K562 (cell line): ENCODE results near the gene SLC16A5. TPM values are rescaled to one million over a fixed set of nuclear protein-coding genes. Genes with fewer than 3 reads are reported as not detected.
A peak's percentile ranks its signal among the peaks of the same experiment; 100 is the strongest.

Experiments
- ARHGAP35 ChIP-seq: fragments of 450-650 bp; IDR thresholded peaks from 2 replicates; pipeline ENCODE4 v1.6.1; 2018; ENCODE audit not compliant: partially characterized antibody
- ATF3 ChIP-seq, 2 experiments: fragments of 450-650 bp in 1 of 2; sonication (generic) in 1 of 2; formaldehyde crosslinking in 1 of 2; IDR thresholded peaks in 1 of 2; conservative IDR thresholded peaks in 1 of 2; 2 replicates each; pipeline versions ENCODE4 v1.6.1 to v1.8.1; 2016 to 2023; ENCODE audit warnings: mild to moderate bottlenecking in 2 of 2, moderate library complexity in 2 of 2, inconsistent platforms in 1 of 2, missing genetic modification reagents in 1 of 2
- C11orf30 ChIP-seq: fragments of 450-650 bp; IDR thresholded peaks from 2 replicates; pipeline ENCODE4 v1.6.1; 2016; ENCODE audit warnings: low read depth, mild to moderate bottlenecking
- CCAR2 ChIP-seq: fragments of 200-400 bp; formaldehyde crosslinking; IDR thresholded peaks from 2 replicates; pipeline ENCODE4 v1.6.1; 2017; ENCODE audit warnings: mild to moderate bottlenecking, low read depth, low read length
- E2F3 ChIP-seq: fragments of 250-450 bp; sonication (Bioruptor Pico); IDR thresholded peaks from 2 replicates; pipeline ENCODE4 v1.4.0; 2020; ENCODE audit warnings: mild to moderate bottlenecking
- GATAD2B ChIP-seq: fragments of 450-650 bp; IDR thresholded peaks from 2 replicates; pipeline ENCODE4 v1.6.1; 2017; ENCODE audit warnings: mild to moderate bottlenecking, borderline replicate concordance
- HEY1 ChIP-seq: fragments of 250-450 bp; sonication (Bioruptor Pico); IDR thresholded peaks from 2 replicates; pipeline ENCODE4 v1.5.0; 2020; ENCODE audit warnings: mild to moderate bottlenecking, moderate library complexity, borderline replicate concordance
- NCOA4 ChIP-seq: fragments of 450-650 bp; IDR thresholded peaks from 2 replicates; pipeline ENCODE4 v1.6.1; 2018; ENCODE audit warnings: mild to moderate bottlenecking; ENCODE audit not compliant: partially characterized antibody
- NCOA6 ChIP-seq: fragments of 450-650 bp; IDR thresholded peaks from 2 replicates; pipeline ENCODE4 v1.6.1; 2017; ENCODE audit warnings: mild to moderate bottlenecking
- NELFE ChIP-seq: IDR thresholded peaks from 2 replicates; pipeline ENCODE4 v1.6.1; 2011; ENCODE audit warnings: mild to moderate bottlenecking; ENCODE audit not compliant: insufficient read depth, insufficient read length
- PKNOX1 ChIP-seq: fragments of 450-650 bp; IDR thresholded peaks from 2 replicates; pipeline ENCODE4 v1.6.1; 2016
- POLR3A ChIP-seq: IDR thresholded peaks from 2 replicates; pipeline ENCODE4 v1.6.1; 2011; ENCODE audit warnings: borderline replicate concordance, mild to moderate bottlenecking, moderate library complexity; ENCODE audit not compliant: insufficient read length, insufficient read depth; ENCODE audit errors: extremely low read depth
- RBM15 ChIP-seq: fragments of 200-400 bp; formaldehyde crosslinking; IDR thresholded peaks from 2 replicates; pipeline ENCODE4 v1.6.1; 2018; ENCODE audit warnings: mild to moderate bottlenecking, low read length, moderate library complexity; ENCODE audit not compliant: insufficient read depth
- RCOR1 ChIP-seq, 2 experiments: IDR thresholded peaks; 2 replicates each; pipeline ENCODE4 v1.6.1; 2012; ENCODE audit warnings: low read depth in 2 of 2, low read length in 2 of 2, borderline replicate concordance in 1 of 2, improper control_type of control experiment in 1 of 2
- SMARCA5 ChIP-seq: fragments of 450-650 bp; IDR thresholded peaks from 2 replicates; pipeline ENCODE4 v1.6.1; 2016
- SRSF1 ChIP-seq: fragments of 200-400 bp; formaldehyde crosslinking; IDR thresholded peaks from 2 replicates; pipeline ENCODE4 v1.6.1; 2017; ENCODE audit warnings: mild to moderate bottlenecking, low read depth, low read length, moderate library complexity
- SRSF3 ChIP-seq: fragments of 200-400 bp; formaldehyde crosslinking; IDR thresholded peaks from 2 replicates; pipeline ENCODE4 v1.6.1; 2016; ENCODE audit warnings: mild to moderate bottlenecking, low read length, moderate library complexity; ENCODE audit not compliant: insufficient read depth
- TCF7 ChIP-seq: sonication (generic); IDR thresholded peaks from 2 replicates; pipeline ENCODE4 v1.6.1; 2016; ENCODE audit warnings: antibody characterized with exemption, borderline replicate concordance
- TEAD2 ChIP-seq: fragments of 450-650 bp; IDR thresholded peaks from 2 replicates; pipeline ENCODE4 v1.6.1; 2016; ENCODE audit warnings: missing genetic modification characterization, control low read depth, missing compliant biosample characterization
- THRA ChIP-seq: fragments of 450-650 bp; IDR thresholded peaks from 2 replicates; pipeline ENCODE4 v1.6.1; 2017; ENCODE audit warnings: mild to moderate bottlenecking, moderate library complexity
- XRCC3 ChIP-seq: fragments of 450-650 bp; IDR thresholded peaks from 2 replicates; pipeline ENCODE4 v1.6.1; 2017; ENCODE audit warnings: mild to moderate bottlenecking, moderate library complexity
- ZBTB2 ChIP-seq: fragments of 450-650 bp; IDR thresholded peaks from 2 replicates; pipeline ENCODE4 v1.6.1; 2016; ENCODE audit warnings: antibody characterized with exemption
- ZBTB26 ChIP-seq: fragments of 450-650 bp; formaldehyde crosslinking; IDR thresholded peaks from 2 replicates; pipeline ENCODE4 v1.4.0; 2022; ENCODE audit warnings: missing genetic modification characterization
- ZNF239 ChIP-seq: fragments of 250-450 bp; sonication (Bioruptor Pico); IDR thresholded peaks from 2 replicates; pipeline ENCODE4 v1.4.0; 2020; ENCODE audit warnings: mild to moderate bottlenecking
- ZZZ3 ChIP-seq: fragments of 450-650 bp; IDR thresholded peaks from 2 replicates; pipeline ENCODE4 v1.6.1; 2016; ENCODE audit warnings: antibody characterized with exemption, mild to moderate bottlenecking, moderate library complexity
- polyA plus RNA-seq, 8 experiments: library from polyadenylated mRNA; depleted of rRNA in 4 of 8; stranded (reverse) in 5 of 8; unstranded in 3 of 8; fragments of >200 nt; fragmentation: Nextera tagmentation in 2 of 8; fragmentation: Illumina TruSeq in 1 of 8; extraction: Ambion mirVana in 2 of 8; extraction: Trizol in 1 of 8; gene quantifications; 2 replicates each; pipeline versions ENCODE4 v1.2.1 to v1.2.3, GENCODE V29; 2011 to 2014; ENCODE audit warnings: inconsistent platforms in 1 of 8, missing spikeins in 1 of 8
- total RNA-seq, 7 experiments: library from RNA; depleted of rRNA in 6 of 7; stranded (reverse); fragments of >200 nt in 6 of 7; fragmentation: Illumina TruSeq in 2 of 7; extraction: Trizol in 2 of 7; gene quantifications; 2 replicates each; pipeline versions ENCODE4 v1.2.1 to v1.2.3, GENCODE V29; 2011 to 2021; ENCODE audit warnings: low replicate concordance in 1 of 7

The SLC16A5 gene
- total and polyA plus RNA-seq, 9 of the 15 experiments (the other 6 are each of a cell fraction or from before 2014, with no cell fraction given) = 0.06 to 2.6 (median 0.91) TPM

GRCh38 chr17:75102385-75102821 is 14.6 kb downstream of the SLC16A5 start (continued):
- TF ChIP-seq SRSF1 (no peak), ZZZ3 (no peak), NCOA6 (no peak), ZBTB26 (CRISPR knock-in tag) (no peak), NELFE (no peak), TCF7 (no peak), C11orf30 (no peak), THRA (no peak), E2F3 (CRISPR knock-in tag) (no peak), HEY1 (CRISPR knock-in tag) (no peak), XRCC3 (no peak), TEAD2 (tag) (no peak), ATF3 (IDR thresholded peaks at IDR 0.05) (no peak), ATF3 (CRISPR knock-in tag; conservative IDR thresholded peaks at IDR 0.05) (no peak), GATAD2B (no peak), SRSF3 (no peak), ZNF239 (CRISPR knock-in tag) (no peak), ZBTB2 (no peak), PKNOX1 (peak; percentile 94), POLR3A (no peak), RCOR1 (IDR thresholded peaks at IDR 0.05; ENCODE audit: borderline replicate concordance in 1 of 2, low read depth in 2 of 2, low read length in 2 of 2) (peak in 1 of 2 experiments; percentile 54; a peak in 1 of 4 replicates), RBM15 (no peak), NCOA4 (no peak), CCAR2 (no peak), SMARCA5 (no peak), ARHGAP35 (no peak)
